KMS-11 (cell line): Measurements from ENCODE around the gene FAM107B.

Source experiments
- H2AFZ ChIP-seq: fragments of 200-600 bp; sonication (generic); 2 replicates; pipeline ENCODE4 v1.6.1; 2016; ENCODE audit warnings: antibody characterized with exemption, mixed run types, low read depth
- H3K27ac ChIP-seq: fragments of 200-600 bp; sonication (generic); 2 replicates; pipeline ENCODE4 v1.6.1; 2016; ENCODE audit warnings: mild to moderate bottlenecking, mixed run types
- H3K27me3 ChIP-seq: fragments of 200-600 bp; sonication (generic); 2 replicates; pipeline ENCODE4 v1.6.1; 2017; ENCODE audit warnings: mild to moderate bottlenecking, low read depth, mixed run types, moderate library complexity; ENCODE audit not compliant: insufficient read depth
- H3K36me3 ChIP-seq: fragments of 200-600 bp; sonication (generic); 2 replicates; pipeline ENCODE4 v1.6.1; 2017; ENCODE audit warnings: mild to moderate bottlenecking, mixed run types; ENCODE audit not compliant: insufficient read depth
- H3K4me1 ChIP-seq: fragments of 200-600 bp; sonication (generic); 2 replicates; pipeline ENCODE4 v1.6.1; 2016; ENCODE audit warnings: mild to moderate bottlenecking, low read depth, mixed run types; ENCODE audit not compliant: poor library complexity, severe bottlenecking
- H3K4me2 ChIP-seq: fragments of 200-600 bp; sonication (generic); 2 replicates; pipeline ENCODE4 v1.7.0; 2016; ENCODE audit warnings: mild to moderate bottlenecking, mixed run types
- H3K4me3 ChIP-seq: fragments of 200-600 bp; sonication (generic); IDR thresholded peaks from 2 replicates; pipeline ENCODE4 v1.6.1; 2017; ENCODE audit warnings: low read depth, low read length, mixed read lengths; ENCODE audit not compliant: insufficient read depth
- H3K79me2 ChIP-seq: fragments of 200-600 bp; sonication (generic); 2 replicates; pipeline ENCODE4 v1.6.1; 2016; ENCODE audit warnings: low read depth, mixed run types; ENCODE audit not compliant: insufficient read depth
- H3K9ac ChIP-seq: fragments of 200-600 bp; sonication (generic); 2 replicates; pipeline ENCODE4 v1.6.1; 2016; ENCODE audit warnings: mild to moderate bottlenecking, mixed run types
- H4K20me1 ChIP-seq: fragments of 200-600 bp; sonication (generic); 2 replicates; pipeline ENCODE4 v1.6.1; 2016; ENCODE audit warnings: mild to moderate bottlenecking, mixed run types; ENCODE audit not compliant: insufficient read depth
- TF ChIP-seq, protein P1 (sequence below): fragments of 200-600 bp; sonication (generic); conservative IDR thresholded peaks from 2 replicates; pipeline ENCODE4 v1.6.1; 2017; ENCODE audit warnings: low read depth, mild to moderate bottlenecking, antibody characterized with exemption, low read length, moderate library complexity, mixed read lengths

The FAM107B gene

DNA sequence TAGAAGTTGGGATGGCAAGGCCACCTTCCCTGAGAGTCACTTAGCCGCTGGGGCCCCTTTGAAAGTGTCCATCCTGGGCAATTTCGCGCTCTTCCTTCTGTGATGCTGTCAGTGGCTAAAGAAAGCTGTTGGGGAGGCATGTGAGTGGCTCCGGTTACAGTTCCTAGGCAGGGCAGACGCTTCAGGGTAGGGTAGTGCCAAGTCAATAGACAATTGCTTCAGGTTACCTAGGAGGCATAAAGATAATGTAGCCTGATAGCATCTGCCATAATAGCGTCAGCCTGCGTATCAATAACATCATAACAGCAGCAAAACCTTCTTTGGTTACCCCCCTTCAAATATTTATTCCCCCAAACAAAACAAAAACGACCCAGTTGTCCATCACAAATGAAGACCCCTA is at the start of gene FAM107B:
TSS of gene FAM107B (minus strand) at position 101 of the 400 bp plus-strand sequence. CDS start 234 bp downstream, outside the sequence.
- Histone ChIP-seq H3K36me3 (no peaks in the 10 kb centered on the region), H3K79me2 (no peaks in the 10 kb centered on the region), H3K27ac (no peak within 1 kb of the TSS), H3K27me3 (no peaks in the 10 kb centered on the region), H3K4me3 (no peak within 1 kb of the TSS), H3K4me1 (no peaks in the 10 kb centered on the region), H4K20me1 (no peaks in the 10 kb centered on the region), H3K4me2 (no peak within 1 kb of the TSS), H3K9ac (no peak within 1 kb of the TSS), H2AFZ (no peak within 1 kb of the TSS)
- TF ChIP-seq, protein P1, sequence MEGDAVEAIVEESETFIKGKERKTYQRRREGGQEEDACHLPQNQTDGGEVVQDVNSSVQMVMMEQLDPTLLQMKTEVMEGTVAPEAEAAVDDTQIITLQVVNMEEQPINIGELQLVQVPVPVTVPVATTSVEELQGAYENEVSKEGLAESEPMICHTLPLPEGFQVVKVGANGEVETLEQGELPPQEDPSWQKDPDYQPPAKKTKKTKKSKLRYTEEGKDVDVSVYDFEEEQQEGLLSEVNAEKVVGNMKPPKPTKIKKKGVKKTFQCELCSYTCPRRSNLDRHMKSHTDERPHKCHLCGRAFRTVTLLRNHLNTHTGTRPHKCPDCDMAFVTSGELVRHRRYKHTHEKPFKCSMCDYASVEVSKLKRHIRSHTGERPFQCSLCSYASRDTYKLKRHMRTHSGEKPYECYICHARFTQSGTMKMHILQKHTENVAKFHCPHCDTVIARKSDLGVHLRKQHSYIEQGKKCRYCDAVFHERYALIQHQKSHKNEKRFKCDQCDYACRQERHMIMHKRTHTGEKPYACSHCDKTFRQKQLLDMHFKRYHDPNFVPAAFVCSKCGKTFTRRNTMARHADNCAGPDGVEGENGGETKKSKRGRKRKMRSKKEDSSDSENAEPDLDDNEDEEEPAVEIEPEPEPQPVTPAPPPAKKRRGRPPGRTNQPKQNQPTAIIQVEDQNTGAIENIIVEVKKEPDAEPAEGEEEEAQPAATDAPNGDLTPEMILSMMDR, result no peak

DNA sequence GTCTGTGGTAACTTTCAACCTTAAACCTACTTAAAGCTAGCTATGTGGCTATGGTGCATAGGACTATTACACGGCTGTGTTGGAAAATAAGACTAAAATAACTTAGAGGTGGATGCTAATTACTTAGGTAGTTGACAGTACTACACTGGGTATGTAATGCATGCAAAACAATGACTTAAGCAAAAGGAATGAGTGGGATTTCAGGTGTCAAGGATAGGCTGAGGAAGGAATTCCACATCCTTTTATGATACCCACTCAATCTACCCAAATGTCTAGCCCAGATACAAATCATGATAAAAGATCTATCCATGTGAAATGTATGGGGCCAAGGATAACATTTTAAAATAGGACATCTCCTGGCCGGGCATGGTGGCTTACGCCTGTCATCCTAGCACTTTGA is 49.3 kb upstream of the FAM107B start:
- Histone ChIP-seq H3K27ac (no peak overlapping the region), H2AFZ (no peak overlapping the region)

DNA sequence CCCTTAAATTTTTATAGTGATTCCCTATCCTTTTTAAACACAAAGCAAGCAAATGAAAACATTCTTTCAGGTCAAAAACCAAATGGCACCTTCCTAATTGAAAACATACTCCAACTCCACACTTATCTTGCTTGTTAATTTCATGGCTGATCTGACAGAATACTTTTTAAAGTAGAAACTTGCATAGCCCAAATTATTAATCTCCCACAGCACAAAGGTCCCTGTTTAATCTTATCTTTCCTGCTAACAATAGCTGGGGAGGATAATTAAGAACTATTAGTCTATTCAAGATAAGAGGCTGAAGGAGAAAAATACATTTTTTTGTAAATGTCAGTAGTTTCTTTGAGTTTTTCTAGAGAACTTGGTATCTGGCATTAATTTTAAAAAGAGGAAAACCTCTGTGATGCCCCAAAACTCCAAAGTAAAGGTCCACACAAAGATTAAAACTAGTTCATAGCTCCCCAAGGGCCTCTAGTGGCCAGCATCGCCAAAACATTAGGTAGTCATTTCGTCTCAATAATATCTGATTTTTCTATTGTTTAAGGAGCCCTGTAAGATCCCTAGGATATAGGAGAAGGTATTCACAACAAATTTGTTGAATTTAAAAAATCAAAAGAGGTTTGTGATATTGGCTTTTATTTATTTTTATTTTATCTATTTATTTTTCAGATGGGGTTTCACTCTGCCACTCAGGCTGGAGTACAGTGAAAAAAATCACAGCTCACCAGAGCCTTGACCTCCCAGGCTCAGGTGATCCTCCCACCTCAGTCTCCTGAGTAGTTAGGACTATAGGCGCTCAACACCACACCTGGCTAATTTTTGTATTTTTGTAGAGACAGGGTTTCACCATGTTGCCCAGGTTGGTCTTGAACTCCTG is 48.4 kb upstream of the FAM107B start:
- Histone ChIP-seq H3K36me3 (no peaks in the 10 kb centered on the region), H3K4me1 (no peaks in the 10 kb centered on the region), H3K27me3 (no peaks in the 10 kb centered on the region), H4K20me1 (no peaks in the 10 kb centered on the region), H3K9ac (no peak overlapping the region), H3K79me2 (no peaks in the 10 kb centered on the region), H3K4me3 (no peak overlapping the region), H2AFZ (no peak overlapping the region), H3K4me2 (no peak overlapping the region), H3K27ac (no peak overlapping the region)
- TF ChIP-seq, protein P1, result peak; percentile 63

More for the DNA sequence above, 49.3 kb upstream of the FAM107B start:
- H3K9ac ChIP-seq, result no peak overlapping the region
- H3K4me2 ChIP-seq, result no peak overlapping the region
- no peaks in the 10 kb centered on the region for H3K79me2 ChIP-seq
- TF ChIP-seq, protein P1, result no peak
- H3K27me3 ChIP-seq, result no peaks in the 10 kb centered on the region
- no peak overlapping the region for H3K4me3 ChIP-seq
- H3K36me3 ChIP-seq, result no peaks in the 10 kb centered on the region
- H4K20me1 ChIP-seq, result no peaks in the 10 kb centered on the region
- H3K4me1 ChIP-seq, result no peaks in the 10 kb centered on the region

DNA sequence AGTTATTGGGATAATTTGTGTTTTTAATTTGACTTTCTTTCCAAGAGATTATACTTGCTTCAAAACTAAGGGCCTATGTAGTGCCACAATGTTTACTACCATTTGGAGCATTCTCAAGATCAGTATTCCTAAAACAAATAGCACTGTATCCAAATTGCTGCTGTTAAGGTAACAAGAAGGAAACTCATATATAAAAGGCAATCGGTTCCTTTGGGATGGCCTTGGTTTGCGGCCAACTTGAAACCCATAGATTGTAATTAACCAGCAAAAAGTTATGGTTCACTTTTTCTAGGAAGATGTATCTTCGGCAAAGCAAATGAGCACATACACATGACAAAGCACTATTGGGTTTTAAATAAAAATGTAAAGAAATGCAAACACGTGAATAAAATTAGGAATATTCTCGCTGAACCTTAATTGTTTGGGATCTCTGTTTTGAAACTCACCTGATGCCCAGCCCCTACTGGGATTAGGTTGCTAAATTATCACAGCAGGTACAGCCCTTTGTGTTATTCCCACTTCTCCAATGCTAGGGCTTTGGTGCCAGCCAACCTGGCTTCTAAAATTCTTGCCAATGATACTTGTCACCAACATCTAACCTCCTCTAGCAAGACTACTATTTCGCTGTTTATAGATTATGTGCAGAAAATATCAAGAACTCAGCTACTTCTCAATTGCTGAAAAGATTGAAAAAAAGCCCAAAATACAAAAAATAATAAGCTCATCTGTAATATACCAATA is 47.1 kb upstream of the FAM107B start:
- H3K79me2 ChIP-seq, result no peaks in the 10 kb centered on the region
- H4K20me1 ChIP-seq, result no peaks in the 10 kb centered on the region
- no peak overlapping the region for H2AFZ ChIP-seq
- TF ChIP-seq, protein P1, result no peak
- H3K4me3 ChIP-seq, result no peak overlapping the region
- no peaks in the 10 kb centered on the region for H3K4me1 ChIP-seq
- H3K4me2 ChIP-seq, result no peak overlapping the region
- H3K27me3 ChIP-seq, result no peaks in the 10 kb centered on the region
- no peak overlapping the region for H3K9ac ChIP-seq
- no peak overlapping the region for H3K27ac ChIP-seq
- no peaks in the 10 kb centered on the region for H3K36me3 ChIP-seq
